Non-pigmented ciliary epithelial cell (primary cell): ENCODE measurements around the gene ARL5B.
"Not testable (repeated sequence)": the region's sequence is repeated elsewhere in the genome, so short reads cannot be mapped to it uniquely, and the experiment has no call there.

Source experiments
- DNase-seq: peaks from one replicate; pipeline ENCODE4 v3.0.0-alpha.2; 2010; ENCODE audit warnings: low read depth

The ARL5B gene, protein sequence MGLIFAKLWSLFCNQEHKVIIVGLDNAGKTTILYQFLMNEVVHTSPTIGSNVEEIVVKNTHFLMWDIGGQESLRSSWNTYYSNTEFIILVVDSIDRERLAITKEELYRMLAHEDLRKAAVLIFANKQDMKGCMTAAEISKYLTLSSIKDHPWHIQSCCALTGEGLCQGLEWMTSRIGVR

DNA sequence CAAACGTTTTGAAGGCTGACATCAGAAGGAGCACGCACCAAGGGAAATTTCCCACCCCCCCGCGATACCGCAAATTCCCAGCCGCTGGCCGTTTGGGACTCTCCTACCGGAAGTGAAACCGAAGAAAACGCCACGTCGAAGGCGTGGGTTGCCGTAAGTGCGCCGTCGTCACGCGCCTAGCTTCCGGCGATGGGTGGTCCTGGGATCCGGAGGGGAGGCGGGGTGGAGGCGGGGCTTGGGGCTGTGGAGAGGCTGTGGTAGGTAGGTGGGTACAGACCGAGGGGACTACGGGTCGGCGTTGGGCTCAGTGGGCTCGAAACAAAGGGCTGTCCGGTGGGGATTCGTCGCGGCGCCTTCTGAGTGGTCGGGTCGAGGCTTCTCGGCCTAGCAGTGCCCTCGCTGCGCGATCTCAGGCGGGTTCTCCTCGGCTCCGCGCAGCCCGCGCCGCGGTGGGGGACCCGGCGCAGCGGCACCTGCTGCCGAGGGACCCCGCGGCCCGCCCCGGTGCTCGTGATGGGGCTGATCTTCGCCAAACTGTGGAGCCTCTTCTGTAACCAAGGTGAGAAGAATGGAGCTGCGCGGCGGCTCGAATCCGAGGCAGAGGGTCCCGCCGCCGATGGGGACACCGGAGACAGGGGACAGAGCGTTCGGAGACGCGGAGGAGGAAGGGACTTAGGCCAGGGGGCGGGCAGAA lies at the start of gene ARL5B:
ARL5B (plus strand) TSS at position 307 of the 694 bp plus-strand sequence; CDS start at position 514, 207 bp downstream.
- DNase-seq = peak; percentile 96

DNA sequence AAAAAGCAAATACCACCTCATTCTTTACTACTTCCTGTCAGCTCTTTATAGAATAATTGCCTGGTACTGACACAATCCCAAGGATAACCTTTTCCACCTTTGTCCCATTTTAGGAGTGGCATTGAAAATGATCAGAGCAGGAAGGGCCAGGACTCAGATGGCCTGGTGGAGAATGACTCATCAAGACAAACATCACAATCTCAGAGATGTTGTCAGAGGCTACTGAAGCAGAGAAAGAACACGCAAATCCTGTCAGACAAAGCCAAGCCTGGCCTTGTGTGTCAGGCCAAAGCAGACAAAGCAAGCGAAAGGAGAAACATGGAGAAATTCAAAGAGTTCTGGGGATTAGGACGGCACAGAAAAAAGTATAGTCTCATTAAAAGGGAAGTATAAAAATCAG lies 48.7 kb upstream of the ARL5B start:
- DNase-seq = peak; percentile 71

DNA sequence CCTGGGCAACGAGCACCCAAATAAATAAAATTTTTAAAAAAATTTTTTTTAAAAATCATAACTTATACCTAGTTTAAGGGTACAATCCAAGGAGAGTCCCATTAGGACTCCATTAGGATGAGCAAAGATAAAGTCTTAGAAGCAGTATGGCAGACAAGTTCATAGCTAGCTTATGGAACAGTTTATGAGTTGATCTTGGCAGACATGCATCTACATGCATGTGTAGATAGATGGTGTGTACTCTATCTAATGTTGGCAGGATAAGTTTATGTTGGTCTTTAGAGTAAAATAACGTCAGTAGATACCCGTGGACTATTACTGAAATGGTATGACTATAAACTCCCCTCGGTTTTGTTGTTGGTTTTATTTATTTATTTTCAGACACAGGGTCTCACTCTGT lies 48.1 kb upstream of the ARL5B start:
- no peak for DNase-seq

DNA sequence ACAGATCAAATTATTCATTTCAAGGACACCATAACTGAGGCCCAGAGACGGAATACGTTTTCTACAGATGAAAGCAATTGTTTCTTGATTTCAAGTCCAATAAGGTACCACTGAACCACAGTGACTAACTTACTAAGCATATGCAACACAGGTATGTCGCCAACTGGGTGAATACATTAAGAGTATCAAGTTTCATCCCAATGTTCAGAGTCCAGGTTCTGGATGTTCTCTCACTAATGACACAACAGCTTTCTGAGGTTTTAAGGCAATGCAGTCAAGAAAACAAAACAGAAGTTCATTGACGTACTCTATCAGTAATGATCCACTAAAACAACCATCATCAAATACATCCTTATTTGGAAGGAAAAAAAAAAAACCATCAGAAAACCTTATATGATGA lies 43.6 kb upstream of the ARL5B start:
- no peak for DNase-seq

DNA sequence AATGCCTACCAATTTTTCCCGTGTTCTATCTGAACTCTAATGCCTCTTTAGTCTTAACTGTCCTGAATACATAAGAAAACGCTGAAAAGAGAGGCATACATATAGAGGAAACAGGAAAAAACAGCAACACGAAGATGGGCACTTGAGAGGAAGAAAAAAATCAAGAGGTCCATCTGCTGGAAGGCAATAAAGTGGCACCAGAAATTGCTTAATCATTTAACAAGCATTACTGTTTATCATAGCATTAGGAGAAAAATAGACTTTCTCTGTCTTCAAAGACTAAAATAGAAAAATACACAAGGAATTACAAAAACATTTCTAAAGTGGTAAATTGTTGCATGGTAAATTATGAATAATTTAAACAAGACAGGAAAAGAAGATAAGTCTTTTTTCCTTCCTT lies 42.9 kb upstream of the ARL5B start:
- no peak for DNase-seq

DNA sequence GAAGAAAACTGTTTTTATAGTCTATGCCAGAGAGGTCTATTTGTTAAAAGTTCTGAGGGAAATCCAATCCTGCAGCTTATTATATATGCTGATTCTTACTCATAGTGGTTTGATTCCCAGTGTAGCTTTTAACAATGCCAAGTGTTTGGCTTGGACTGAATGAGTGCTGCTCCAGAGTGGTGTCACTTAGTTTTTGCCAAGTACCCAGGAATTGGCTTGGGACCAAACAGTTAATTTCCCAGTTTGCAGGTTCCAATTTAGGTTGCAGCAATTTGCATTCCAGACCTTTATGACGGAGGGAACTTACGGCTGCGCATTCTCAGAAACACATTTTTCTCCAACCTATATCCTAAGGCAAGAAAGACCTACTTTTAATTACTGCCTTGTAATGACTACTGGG lies 40.2 kb upstream of the ARL5B start:
- DNase-seq = no peak

DNA sequence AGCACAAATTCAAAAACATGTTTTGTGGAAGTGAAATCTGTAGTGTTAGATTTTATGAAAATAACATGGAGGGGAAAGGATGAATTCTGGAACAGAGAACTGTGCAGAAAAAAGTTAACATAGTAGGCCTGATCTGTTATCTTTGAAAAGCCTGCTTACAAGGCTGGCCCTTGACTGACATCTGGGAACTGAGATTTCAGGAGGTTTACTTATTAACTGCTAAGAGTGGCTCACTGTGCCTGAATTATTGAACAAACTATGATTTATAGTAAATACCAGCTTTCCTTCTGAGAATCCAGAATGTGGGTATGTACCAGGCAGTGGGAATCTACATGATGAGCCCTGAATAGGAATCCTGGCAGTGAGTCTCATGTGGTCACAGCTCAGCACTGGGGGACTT lies 38.4 kb upstream of the ARL5B start:
- no peak for DNase-seq

DNA sequence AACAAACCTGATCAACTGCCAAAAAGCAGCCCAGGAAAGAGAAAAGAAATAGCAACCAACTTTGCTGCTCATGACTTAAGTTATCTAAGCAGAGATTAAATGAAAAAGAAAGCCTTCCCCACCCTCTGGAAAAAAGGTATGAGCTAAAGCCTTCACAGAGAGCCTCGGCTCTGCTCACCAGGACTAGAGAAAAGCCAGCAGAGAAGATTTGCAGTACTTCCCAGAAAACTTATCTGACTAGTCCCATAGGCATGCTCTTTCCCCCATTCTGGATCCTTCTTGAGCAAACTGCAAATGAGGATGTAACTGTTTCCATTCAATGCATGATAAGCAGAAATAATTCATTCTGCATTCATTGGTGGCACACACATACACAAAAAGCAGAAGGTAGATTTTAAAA lies 35.6 kb upstream of the ARL5B start:
- not testable (repeated sequence) for DNase-seq

DNA sequence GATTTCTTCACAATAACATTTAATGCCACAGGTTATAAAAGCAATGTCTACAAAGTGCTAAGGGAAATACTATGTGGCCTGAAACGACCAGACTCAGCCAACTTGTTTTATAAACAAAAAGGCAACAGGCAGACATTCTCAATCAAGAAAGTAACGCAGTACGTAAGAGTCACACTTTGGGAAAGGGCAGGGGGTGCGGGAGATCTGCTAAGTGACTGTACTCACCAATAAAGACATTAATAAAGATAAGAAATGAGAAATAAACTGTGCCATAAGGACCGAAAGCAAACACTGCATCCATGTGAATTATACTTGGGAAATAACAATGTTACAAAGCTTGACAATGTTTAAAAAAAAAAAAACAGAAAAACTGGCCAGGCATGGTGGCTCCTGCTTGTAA lies 33.3 kb upstream of the ARL5B start:
- DNase-seq = no peak

DNA sequence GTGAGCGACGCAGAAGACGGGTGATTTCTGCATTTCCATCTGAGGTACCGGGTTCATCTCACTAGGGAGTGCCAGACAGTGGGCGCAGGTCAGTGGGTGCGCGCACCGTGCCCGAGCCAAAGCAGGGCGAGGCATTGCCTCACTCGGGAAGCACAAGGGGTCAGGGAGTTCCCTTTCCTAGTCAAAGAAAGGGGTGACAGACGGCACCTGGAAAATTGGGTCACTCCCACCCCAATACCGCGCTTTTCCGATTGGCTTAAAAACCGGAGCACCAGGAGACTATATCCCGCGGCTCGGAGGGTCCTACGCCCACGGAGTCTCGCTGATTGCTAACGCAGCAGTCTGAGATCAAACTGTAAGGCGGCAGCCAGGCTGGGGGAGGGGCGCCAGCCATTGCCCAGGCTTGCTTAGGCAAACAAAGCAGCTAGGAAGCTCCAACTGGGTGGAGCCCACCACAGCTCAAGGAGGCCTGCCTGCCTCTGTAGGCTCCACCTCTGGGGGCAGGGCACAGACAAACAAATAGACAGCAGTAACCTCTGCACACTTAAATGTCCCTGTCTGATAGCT lies 31.7 kb upstream of the ARL5B start:
- DNase-seq = not testable (repeated sequence)

DNA sequence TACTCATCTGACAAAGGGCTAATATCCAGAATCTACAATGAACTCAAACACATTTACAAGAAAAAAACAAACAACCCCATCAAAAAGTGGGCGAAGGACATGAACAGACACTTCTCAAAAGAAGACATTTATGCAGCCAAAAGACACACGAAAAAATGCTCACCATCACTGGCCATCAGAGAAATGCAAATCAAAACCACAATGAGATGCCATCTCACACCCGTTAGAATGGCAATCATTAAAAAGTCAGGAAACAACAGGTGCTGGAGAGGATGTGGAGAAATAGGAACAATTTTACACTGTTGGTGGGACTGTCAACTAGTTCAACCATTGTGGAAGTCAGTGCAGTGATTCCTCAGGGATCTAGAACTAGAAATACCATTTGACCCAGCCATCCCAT lies 26.7 kb upstream of the ARL5B start:
- DNase-seq = not testable (repeated sequence)

DNA sequence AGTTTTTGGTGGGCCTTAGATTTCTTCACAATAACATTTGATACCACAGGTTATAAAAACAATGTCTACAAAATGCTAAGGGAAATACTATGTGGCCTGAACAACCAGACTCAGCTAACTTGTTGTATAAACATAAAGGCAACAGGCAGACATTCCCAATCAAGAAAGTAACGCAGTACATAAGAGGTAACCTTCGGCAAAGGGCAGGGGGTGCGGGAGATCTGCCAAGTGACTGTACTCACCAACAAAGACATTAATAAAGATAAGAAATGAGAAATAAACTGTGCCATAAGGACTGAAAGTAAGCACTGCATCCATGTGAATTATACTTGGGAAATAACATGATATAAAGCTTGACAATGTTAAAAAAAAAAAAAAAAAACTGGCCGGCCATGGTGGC lies 23.2 kb upstream of the ARL5B start:
- no peak for DNase-seq

DNA sequence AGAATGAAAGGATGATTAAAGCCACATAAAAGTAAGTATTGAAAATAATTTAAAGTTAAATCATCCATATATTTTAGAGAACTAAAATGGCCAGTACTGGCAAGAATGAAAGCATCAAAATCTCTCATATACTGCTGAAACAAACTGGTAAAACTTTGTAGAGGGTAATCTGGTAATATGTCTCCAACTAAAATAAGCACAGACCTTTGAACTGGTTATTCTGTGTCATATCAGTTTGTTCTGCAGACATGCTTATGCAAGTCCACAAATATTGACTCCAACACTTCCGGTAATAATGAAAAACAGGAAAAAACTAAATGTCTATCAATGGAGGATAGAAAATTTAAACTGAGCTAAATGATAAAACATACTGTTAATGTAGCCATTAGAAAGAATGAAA lies 21.8 kb upstream of the ARL5B start:
- not testable (repeated sequence) for DNase-seq

DNA sequence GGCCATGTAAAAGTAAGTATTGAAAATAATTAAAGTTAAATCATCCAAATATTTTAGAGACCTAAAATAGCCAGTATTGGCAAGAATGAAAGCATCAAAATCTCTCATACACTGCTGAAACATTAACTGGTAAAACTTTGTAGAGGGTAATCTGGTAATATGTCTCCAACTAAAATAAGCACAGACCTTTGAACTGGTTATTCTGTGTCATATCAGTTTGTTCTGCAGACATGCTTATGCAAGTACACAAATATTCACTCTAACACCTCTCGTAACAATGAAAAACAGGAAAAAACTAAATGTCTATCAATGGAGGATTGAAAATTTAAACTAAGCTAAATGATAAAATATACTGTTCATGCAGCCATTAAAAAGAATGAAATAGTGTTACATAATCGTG lies 19.5 kb upstream of the ARL5B start:
- not testable (repeated sequence) for DNase-seq

DNA sequence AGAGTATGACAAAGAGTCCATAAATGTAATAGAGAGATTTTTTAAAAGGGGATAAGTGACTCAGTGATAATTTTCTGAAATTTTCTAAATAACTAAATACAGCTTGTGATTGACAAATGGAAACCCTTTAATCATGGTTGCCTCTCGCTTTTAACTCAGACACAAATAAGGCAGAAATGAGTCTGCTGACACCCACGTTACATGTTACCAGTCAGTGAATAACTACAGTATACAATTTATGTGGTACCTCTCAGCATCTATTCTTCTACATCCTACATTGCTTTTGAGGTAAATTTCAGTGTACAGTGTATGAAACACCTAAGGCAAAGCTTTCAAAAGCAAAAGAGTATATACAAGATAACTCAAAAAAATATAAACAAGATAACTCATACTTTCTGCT lies 12.1 kb upstream of the ARL5B start:
- DNase-seq = no peak

DNA sequence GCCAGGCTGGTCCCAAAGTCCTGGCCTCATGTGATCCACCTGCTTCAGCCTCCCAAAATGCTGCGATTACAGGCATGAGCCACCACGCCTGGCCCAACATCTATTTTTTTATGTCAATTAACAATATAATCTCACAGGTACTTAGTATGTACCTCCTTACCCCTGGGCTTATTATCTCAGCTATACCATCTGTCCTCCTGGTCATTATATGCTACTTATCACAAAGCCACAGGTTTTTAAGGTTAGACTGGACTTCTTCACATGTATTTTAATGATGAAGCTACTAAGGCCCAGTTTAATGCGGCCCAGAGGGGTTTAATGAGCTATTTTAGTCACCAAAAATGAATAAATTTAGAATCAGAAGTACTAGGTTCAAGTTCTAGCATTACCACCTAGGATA lies 11.3 kb upstream of the ARL5B start:
- DNase-seq = no peak

DNA sequence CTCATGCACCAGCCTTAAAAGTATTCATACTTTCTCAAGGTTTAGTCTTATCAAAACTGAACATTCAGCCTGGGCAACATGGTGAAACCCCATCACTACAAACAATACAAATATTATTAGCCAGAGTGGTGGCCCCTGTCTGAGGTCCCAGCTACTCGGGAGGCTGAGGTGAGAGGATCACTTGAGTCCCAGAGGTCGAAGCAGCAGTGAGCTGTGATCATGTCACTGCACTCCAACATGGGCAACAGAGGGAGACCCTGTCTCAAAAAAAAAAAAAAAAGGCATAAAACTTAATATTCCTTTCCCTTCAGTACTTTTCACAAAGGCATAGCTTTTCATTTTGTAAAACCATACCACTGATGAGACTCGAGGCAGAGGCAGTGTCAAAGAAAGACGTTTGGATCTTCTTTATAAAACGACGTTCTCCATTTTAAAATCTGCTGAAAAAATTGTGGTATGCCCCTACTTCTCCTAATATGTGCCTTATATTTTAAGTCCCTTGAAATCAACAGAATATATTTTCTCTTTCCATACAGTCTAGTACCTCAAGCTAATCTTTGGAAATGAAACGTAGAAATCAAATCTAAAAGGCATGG lies 9.8 kb upstream of the ARL5B start:
- no peak for DNase-seq

DNA sequence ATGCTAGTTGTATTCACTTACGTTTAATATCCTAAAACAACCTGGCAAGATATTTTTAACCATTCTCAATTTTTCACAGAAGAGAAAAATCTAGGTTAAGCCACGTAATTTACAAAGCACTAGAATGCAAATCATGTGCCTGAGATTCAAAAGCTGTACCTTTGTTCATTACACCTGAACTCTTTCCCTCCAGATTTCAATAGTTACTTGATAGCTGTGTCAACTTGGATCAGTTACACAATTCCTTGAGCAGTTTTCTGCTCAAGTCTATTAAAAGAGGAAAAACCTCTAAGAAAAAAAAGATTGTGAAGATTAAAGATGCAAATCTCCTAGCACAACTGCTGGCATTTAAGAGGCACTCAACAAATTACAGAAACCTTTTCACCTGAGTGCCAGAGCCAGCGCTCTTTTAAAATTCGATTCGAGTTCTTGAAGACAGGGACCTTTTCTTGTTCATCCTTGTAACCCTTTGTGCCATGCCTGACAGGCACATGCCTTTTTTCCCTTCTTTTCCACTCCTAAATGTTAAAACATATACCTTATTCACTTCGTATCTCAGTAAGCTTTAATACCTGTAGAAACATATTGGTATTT lies 8.7 kb upstream of the ARL5B start:
- DNase-seq = no peak

DNA sequence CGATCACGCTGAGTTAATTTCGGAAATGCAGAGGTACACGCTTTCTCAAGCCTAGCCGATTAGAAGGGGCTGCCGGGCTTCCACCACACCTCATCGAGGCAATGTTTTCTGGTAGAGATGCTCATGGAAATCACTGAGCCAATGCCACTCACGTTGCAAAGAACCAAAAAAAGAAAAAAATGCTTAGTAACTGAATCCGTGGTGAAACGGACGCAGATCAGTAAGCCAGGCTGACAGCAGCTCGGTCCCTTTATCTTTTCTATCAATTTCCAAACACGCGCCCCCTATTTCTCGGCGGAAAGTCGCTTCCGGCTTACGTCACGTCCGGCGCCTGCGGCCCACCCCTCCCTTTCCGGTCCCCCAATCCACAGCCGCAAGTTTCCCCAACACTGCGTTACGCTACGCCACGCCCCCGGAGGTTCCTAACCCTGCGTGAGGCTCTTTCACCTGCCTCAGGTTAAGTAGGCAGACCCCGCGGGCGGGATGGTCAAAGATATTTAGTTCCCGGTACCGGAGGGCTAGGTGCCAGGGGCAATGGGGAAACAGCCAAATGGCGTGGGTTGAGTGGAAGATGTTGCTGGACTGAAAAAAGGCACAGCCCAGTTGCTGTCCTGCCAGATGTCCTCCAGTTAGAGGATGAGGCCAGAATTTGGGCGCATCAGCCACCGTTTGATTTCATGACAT lies 7.8 kb upstream of the ARL5B start, which contains the start of gene NSUN6:
NSUN6 (minus strand) TSS at position 264 of the 684 bp plus-strand sequence. CDS start 384 bp downstream, outside the sequence.
- no peak for DNase-seq

DNA sequence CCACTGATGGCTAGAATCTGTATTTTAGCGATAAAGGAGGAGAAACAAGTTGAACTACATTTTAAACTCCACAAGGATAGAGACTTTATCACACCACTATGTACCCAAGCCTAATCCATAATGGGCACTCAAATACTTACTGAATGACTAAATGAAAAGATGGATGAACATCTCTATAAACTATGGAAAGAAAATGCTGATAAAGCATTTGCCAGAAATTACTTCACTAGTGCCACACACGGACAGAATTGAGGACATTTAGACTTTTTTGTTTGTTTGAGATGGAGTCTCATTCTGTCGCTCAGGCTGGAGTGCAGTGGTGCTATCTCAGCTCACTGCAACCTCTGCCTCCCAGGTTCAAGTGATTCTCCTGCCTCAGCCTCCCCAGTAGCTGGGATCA lies 6.1 kb upstream of the ARL5B start:
- no peak for DNase-seq

DNA sequence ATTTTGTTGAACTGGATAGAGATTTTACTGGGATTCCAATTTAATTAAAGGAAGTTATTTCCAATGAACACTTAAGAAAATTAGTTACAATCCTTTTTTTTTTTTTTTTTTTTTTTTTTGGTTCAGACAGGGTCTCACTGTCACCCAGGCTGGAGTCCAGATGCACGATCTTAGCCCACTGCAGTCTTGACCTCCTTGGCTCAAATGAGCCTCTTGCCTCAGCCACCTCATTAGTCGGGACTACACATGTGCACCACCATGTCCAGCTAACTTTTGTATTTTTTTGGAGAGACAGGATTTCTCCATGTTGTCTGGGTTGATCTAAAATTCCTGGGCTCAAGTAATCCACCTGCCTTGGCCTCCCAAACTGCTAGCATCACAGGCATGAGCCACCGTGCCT lies 2.5 kb upstream of the ARL5B start:
- DNase-seq = no peak
